Endothelial cell of umbilical vein (primary cell): Measurements from ENCODE around the gene CHRNA1. TPM values are rescaled to one million over a fixed set of nuclear protein-coding genes. Genes with fewer than 3 reads are reported as not detected.

Experiments used
- BruUV-seq: library from RNA; stranded (reverse); fragments of 400-500 nt; replicated peaks from 2 replicates; lab custom pipeline; 2021; lab: Mats Ljungman, UMichigan
- CTCF ChIA-PET: fragments of 300-600, 350-600 bp; sonication (Branson Sonifier 250); formaldehyde crosslinking; loops from one replicate; lab custom pipeline; 2021; ENCODE audit warnings: antibody characterized with exemption, inconsistent platforms; lab: Charles Lee
- POLR2A ChIA-PET: fragments of 300-600, 350-600 bp; sonication (Branson Sonifier 250); formaldehyde crosslinking; loops from one replicate; lab custom pipeline; 2021; ENCODE audit warnings: antibody characterized with exemption, inconsistent platforms; lab: Charles Lee
- DNase-seq: peaks from one replicate; pipeline ENCODE4 v3.0.0-alpha.2; 2011; ENCODE audit warnings: low read depth, low spot score
- FAIRE-seq: peaks from 2 replicates; lab custom pipeline; 2011; peaks lifted over from hg19 to GRCh38; lab: Jason Lieb, UNC
- H2AFZ ChIP-seq: 2 replicates; pipeline ENCODE4 v1.6.0; 2012; ENCODE audit warnings: low read depth, low read length, control low read depth, inconsistent platforms
- H3K27ac ChIP-seq: 2 replicates; pipeline ENCODE4 v1.5.1; 2011; ENCODE audit warnings: low read depth, mild to moderate bottlenecking, control low read depth, low read length, moderate library complexity; ENCODE audit not compliant: insufficient read depth
- H3K27me3 ChIP-seq, 2 experiments: 2 replicates each; pipeline versions ENCODE4 v1.6.0 to v1.6.1; 2011; ENCODE audit warnings: low read length in 2 of 2, mixed read lengths in 1 of 2; ENCODE audit not compliant: control insufficient read depth in 2 of 2, insufficient read depth in 2 of 2
- H3K36me3 ChIP-seq, 2 experiments: 2 replicates in 1 of 2; 3 replicates in 1 of 2; pipeline ENCODE4 v1.5.1; 2011; ENCODE audit warnings: low read length in 2 of 2, mild to moderate bottlenecking in 1 of 2, moderate library complexity in 1 of 2; ENCODE audit not compliant: control insufficient read depth in 2 of 2, insufficient read depth in 2 of 2; ENCODE audit errors: extremely low read depth in 1 of 2
- H3K4me1 ChIP-seq: 3 replicates; pipeline ENCODE4 v1.5.1; 2011; ENCODE audit warnings: mild to moderate bottlenecking, low read length; ENCODE audit not compliant: control insufficient read depth, insufficient read depth; ENCODE audit errors: extremely low read depth
- H3K4me2 ChIP-seq: 2 replicates; pipeline ENCODE4 v1.6.1; 2011; ENCODE audit warnings: low read length, control low read depth, mixed read lengths; ENCODE audit not compliant: insufficient read depth
- H3K4me3 ChIP-seq, 3 experiments: fragments of 200-600 bp in 1 of 3; sonication (generic), shearing (Covaris generic) in 1 of 3; replicated peaks in 1 of 3; 2 replicates each; pipeline ENCODE4 v1.5.1; 2011 to 2016; ENCODE audit warnings: control low read depth in 3 of 3, low read length in 3 of 3, mild to moderate bottlenecking in 2 of 3, inconsistent platforms in 1 of 3, low read depth in 1 of 3, moderate library complexity in 1 of 3; ENCODE audit not compliant: insufficient read depth in 1 of 3
- H3K79me2 ChIP-seq: 2 replicates; pipeline ENCODE4 v1.6.0; 2012; ENCODE audit warnings: low read length, inconsistent platforms; ENCODE audit not compliant: control insufficient read depth, insufficient read depth
- H3K9ac ChIP-seq: replicated peaks from 2 replicates; pipeline ENCODE3; 2011; ENCODE audit warnings: low read length, control low read depth; ENCODE audit not compliant: insufficient read depth; ENCODE audit errors: extremely low read depth
- H3K9me1 ChIP-seq: replicated peaks from 3 replicates; pipeline ENCODE4 v1.6.0; 2011; ENCODE audit warnings: mild to moderate bottlenecking, low read length; ENCODE audit not compliant: control insufficient read depth, insufficient read depth; ENCODE audit errors: extremely low read depth
- H3K9me3 ChIP-seq: replicated peaks from 2 replicates; pipeline ENCODE4 v1.5.1; 2012; ENCODE audit warnings: low read length, inconsistent platforms; ENCODE audit not compliant: control insufficient read depth, insufficient read depth
- H4K20me1 ChIP-seq: replicated peaks from 2 replicates; pipeline ENCODE3; 2011; ENCODE audit warnings: mild to moderate bottlenecking, low read length; ENCODE audit not compliant: control insufficient read depth, insufficient read depth; ENCODE audit errors: extremely low read depth
- EZH2 ChIP-seq: IDR thresholded peaks from 2 replicates; pipeline ENCODE4 v1.6.1; 2012; ENCODE audit warnings: borderline replicate concordance, low read depth, mild to moderate bottlenecking, moderate library complexity, low read length, inconsistent platforms; ENCODE audit not compliant: severe bottlenecking
- FOS ChIP-seq: IDR thresholded peaks from 2 replicates; pipeline ENCODE4 v1.6.1; 2011; ENCODE audit warnings: mild to moderate bottlenecking, low read length, moderate library complexity, borderline replicate concordance; ENCODE audit not compliant: insufficient read depth
- GATA2 ChIP-seq: IDR thresholded peaks from 2 replicates; pipeline ENCODE4 v1.7.0; 2011; ENCODE audit warnings: low read depth, mild to moderate bottlenecking, moderate library complexity, mixed read lengths, low read length; ENCODE audit not compliant: insufficient read length, insufficient read depth
- JUN ChIP-seq: IDR thresholded peaks from 2 replicates; pipeline ENCODE4 v1.6.1; 2011; ENCODE audit warnings: borderline replicate concordance, low read depth; ENCODE audit not compliant: insufficient read length, insufficient read depth
- MYC ChIP-seq: IDR thresholded peaks from one replicate; pipeline ENCODE4 v1.6.1; 2011; ENCODE audit warnings: mild to moderate bottlenecking, low read depth, low read length
- POLR2A ChIP-seq: IDR thresholded peaks from 2 replicates; pipeline ENCODE4 v1.6.1; 2012; ENCODE audit warnings: low read depth, mild to moderate bottlenecking, control low read depth, low read length
- POLR2AphosphoS5 ChIP-seq: IDR thresholded peaks from 2 replicates; pipeline ENCODE4 v1.6.1; 2012; ENCODE audit warnings: low read depth, mild to moderate bottlenecking, control low read depth, low read length, moderate library complexity; ENCODE audit not compliant: insufficient read depth
- dilution Hi-C: fragments of 300-500 bp; cut with MboI; formaldehyde crosslinking; loops from one replicate; pipeline ENCODE4 v1.15.0; 2019; ENCODE audit warnings: low sequenced_read_pairs; ENCODE audit not compliant: extremely low pct_ligation_motif_present
- intact Hi-C: fragments of 100-400 bp; cut with micrococcal nuclease; formaldehyde crosslinking; loops from one replicate; pipeline ENCODE4 v1.10.0; 2022
- polyA plus RNA-seq, 4 experiments: library from polyadenylated mRNA; depleted of rRNA in 3 of 4; stranded (reverse) in 3 of 4; unstranded in 1 of 4; fragments of >200 nt; gene quantifications; 2 replicates each; pipeline versions ENCODE4 v1.2.1 to v1.2.3, GENCODE V29; 2011 to 2012; ENCODE audit warnings: missing spikeins in 1 of 4
- total RNA-seq: library from RNA; stranded (reverse); gene quantifications from 2 replicates; pipeline ENCODE4 v1.2.3, GENCODE V29; 2021
- TF ChIP-seq, protein P1 (sequence below), 2 donors: IDR thresholded peaks; 1 replicate in 1 of 2; 2 replicates in 1 of 2; pipeline ENCODE4 v1.5.1; 2011; ENCODE audit warnings: low read length in 2 of 2, mild to moderate bottlenecking in 2 of 2, moderate library complexity in 2 of 2, control low read depth in 1 of 2, inconsistent platforms in 1 of 2, low read depth in 1 of 2; ENCODE audit not compliant: insufficient read depth in 1 of 2; ENCODE audit errors: extremely low read depth in 1 of 2
- TF ChIP-seq, protein P2 (sequence below): IDR thresholded peaks from 2 replicates; pipeline ENCODE4 v1.6.1; 2011; ENCODE audit not compliant: insufficient read depth, insufficient read length

The CHRNA1 gene
- total and polyA plus RNA-seq, 2 donors (not counting 3 experiments of a cell fraction or from before 2014, with no cell fraction given): 11.3 to 18.2 TPM

DNA sequence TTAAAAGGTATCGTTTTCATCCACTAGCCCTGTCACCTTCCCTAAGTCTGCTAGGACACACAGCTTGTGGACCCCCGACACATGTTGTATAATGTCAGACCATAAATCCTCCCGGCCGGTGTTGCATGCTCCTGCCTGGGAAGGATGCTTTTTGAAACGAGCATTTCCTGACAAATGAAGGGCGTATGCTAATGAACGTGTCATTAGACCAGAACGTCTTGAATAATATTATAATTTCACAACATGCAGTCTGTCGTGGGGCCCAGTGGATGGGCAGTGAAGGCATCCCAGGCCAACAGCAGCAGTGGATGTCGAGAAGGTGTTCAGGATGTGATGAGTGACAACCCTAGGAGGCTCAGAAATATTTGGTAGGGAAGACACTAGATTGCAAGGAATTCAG is 7.5 kb downstream of the CHRNA1 start:
- no peak for FAIRE-seq

More for the DNA sequence above, 7.5 kb downstream of the CHRNA1 start:
- intact Hi-C loops: no loop called here
- no peaks in the 10 kb centered on the region for H3K36me3 ChIP-seq
- BruUV-seq: no TSS peak
- no peaks in the 10 kb centered on the region for H4K20me1 ChIP-seq
- no peak for TF ChIP-seq JUN
- no peak for TF ChIP-seq GATA2
- no peak for TF ChIP-seq EZH2
- TF ChIP-seq, protein P1, sequence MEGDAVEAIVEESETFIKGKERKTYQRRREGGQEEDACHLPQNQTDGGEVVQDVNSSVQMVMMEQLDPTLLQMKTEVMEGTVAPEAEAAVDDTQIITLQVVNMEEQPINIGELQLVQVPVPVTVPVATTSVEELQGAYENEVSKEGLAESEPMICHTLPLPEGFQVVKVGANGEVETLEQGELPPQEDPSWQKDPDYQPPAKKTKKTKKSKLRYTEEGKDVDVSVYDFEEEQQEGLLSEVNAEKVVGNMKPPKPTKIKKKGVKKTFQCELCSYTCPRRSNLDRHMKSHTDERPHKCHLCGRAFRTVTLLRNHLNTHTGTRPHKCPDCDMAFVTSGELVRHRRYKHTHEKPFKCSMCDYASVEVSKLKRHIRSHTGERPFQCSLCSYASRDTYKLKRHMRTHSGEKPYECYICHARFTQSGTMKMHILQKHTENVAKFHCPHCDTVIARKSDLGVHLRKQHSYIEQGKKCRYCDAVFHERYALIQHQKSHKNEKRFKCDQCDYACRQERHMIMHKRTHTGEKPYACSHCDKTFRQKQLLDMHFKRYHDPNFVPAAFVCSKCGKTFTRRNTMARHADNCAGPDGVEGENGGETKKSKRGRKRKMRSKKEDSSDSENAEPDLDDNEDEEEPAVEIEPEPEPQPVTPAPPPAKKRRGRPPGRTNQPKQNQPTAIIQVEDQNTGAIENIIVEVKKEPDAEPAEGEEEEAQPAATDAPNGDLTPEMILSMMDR (IDR thresholded peaks at IDR 0.05; ENCODE audit: extremely low read depth in 1 of 2, insufficient read depth in 1 of 2, low read depth in 1 of 2, low read length in 2 of 2): no peak
- TF ChIP-seq FOS: no peak
- TF ChIP-seq, protein P2, sequence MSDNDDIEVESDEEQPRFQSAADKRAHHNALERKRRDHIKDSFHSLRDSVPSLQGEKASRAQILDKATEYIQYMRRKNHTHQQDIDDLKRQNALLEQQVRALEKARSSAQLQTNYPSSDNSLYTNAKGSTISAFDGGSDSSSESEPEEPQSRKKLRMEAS: no peak
- TF ChIP-seq POLR2AphosphoS5: no peak
- no peak for TF ChIP-seq MYC
- TF ChIP-seq POLR2A: no peak
- peaks cover under 1% of the 10 kb centered on the region for H3K4me1 ChIP-seq
- no peaks in the 10 kb centered on the region for H3K79me2 ChIP-seq
- no peaks in the 10 kb centered on the region for H3K27me3 ChIP-seq
- H3K9me3 ChIP-seq: no peaks in the 10 kb centered on the region
- no peak overlapping the region for H3K27ac ChIP-seq
- DNase-seq: no peak
- no peaks in the 10 kb centered on the region for H3K9me1 ChIP-seq
- no peak overlapping the region for H2AFZ ChIP-seq
- POLR2A ChIA-PET: no interaction called here
- H3K4me3 ChIP-seq: no peak overlapping the region
- dilution Hi-C loops: no loop called here
- CTCF ChIA-PET: interaction anchor here (1.5 kb wide), 2 partner anchors 9 to 14 kb away, joined by 5 read pairs; no protein-coding TSS in a partner anchor
- no peak overlapping the region for H3K4me2 ChIP-seq
- H3K9ac ChIP-seq: no peak overlapping the region
